ENCODE results near the gene RPL39.
"Not testable (repeated sequence)": the region's sequence is repeated elsewhere in the genome, so short reads cannot be mapped to it uniquely, and the experiment has no call there.

DNA sequence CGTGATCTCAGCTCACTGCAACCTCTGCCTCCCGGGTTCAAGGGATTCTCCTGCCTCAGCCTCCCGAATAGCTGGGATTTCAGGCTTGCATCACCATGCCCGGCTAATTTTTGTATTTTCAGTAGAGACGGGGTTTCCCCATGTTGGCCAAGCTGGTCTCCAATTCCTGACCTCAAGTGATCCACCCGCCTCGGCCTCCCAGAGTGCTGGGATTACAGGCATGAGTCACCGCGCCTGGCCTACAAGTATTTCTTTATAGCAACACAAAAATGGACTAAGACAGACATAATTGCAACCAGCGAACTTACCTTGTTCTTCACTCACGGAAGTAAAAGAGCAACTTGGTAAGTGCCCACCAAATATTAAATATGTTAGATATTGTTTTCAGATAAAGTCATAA is 23.0 kb downstream of the RPL39 start:
- TF ChIP-seq, protein P1, sequence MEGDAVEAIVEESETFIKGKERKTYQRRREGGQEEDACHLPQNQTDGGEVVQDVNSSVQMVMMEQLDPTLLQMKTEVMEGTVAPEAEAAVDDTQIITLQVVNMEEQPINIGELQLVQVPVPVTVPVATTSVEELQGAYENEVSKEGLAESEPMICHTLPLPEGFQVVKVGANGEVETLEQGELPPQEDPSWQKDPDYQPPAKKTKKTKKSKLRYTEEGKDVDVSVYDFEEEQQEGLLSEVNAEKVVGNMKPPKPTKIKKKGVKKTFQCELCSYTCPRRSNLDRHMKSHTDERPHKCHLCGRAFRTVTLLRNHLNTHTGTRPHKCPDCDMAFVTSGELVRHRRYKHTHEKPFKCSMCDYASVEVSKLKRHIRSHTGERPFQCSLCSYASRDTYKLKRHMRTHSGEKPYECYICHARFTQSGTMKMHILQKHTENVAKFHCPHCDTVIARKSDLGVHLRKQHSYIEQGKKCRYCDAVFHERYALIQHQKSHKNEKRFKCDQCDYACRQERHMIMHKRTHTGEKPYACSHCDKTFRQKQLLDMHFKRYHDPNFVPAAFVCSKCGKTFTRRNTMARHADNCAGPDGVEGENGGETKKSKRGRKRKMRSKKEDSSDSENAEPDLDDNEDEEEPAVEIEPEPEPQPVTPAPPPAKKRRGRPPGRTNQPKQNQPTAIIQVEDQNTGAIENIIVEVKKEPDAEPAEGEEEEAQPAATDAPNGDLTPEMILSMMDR (IDR thresholded peaks at IDR 0.05 in 4 of 5, conservative IDR thresholded peaks at IDR 0.05 in 1 of 5), result not testable (repeated sequence)
- not testable (repeated sequence) for TF ChIP-seq POLR2A (IDR thresholded peaks at IDR 0.05)
